ENCODE data around the gene RIOK3. TPM values are rescaled to one million over a fixed set of nuclear protein-coding genes. Genes with fewer than 3 reads are reported as not detected.

Gene RIOK3
- total and polyA plus RNA-seq, 10 of the 15 experiments (the other 5 are each of a cell fraction or from before 2014, with no cell fraction given), result 18.0 to 87.5 (median 53.8) TPM

DNA sequence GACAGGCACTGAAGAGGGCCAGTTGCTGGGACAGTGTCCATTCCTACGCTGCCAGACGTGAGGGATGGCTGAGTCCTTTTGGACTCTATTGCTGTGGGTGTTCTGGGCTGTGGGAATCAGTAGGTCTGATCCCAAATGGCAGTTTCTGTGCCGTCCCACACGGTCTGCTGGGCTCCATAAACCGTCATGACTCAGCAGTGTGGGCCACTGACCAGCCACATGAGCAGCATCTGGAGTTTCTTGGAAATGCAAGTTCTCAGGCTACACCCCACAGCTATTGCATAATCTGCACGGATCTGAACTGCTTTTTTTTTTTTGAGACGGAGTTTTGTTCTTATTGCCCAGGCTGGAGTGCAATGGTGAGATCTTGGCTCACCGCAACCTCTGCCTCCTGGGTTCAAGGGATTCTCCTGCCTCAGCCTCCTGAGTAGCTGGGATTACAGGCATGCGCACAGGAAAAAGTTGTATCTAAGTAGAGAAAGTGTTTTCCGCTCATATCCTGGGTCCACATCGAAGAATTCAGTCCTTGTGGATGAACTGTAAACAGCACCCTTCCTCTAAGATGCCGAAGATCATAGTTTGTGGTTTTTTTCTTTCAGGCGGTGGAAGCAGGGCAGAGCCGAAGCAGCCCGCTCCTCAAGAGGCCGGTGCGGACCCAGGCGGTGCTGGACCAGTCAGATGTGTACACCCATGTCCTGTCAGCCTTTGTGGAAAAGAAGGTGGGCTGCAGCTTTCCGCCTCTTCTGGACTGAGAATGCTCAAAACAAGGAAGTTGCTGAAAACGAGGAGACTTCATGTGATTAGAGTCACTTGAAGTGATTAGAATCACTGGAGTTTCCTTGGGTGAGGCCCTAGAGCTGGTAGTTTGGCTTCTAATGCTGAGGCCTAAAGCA is 75.7 kb downstream of the RIOK3 start:
- no peak for ATAC-seq
- CTCF ChIA-PET, result interaction anchor here (0.6 to 3.5 kb wide), 2 partner anchors 13 kb away, joined by 4 to 15 read pairs; no protein-coding TSS in a partner anchor
- Histone ChIP-seq H3K4me3 (no peak overlapping the region), H3K4me1 (ENCODE audit: control insufficient read depth, insufficient read depth, low read length) (peaks cover 3% of the 10 kb centered on the region), H3K27ac (ENCODE audit: control insufficient read depth, insufficient read depth) (no peak overlapping the region), H3K9ac (ENCODE audit: control insufficient read depth, insufficient read depth, low read length) (no peak overlapping the region), H3K36me3 (ENCODE audit: control insufficient read depth in 2 of 2, insufficient read depth in 2 of 2, low read length in 1 of 2) (peaks cover 33 to 58% of the 10 kb centered on the region in 2 experiments), H3K4me2 (ENCODE audit: control insufficient read depth, insufficient read depth) (no peak overlapping the region), H2AFZ (ENCODE audit: control insufficient read depth, low read depth, low read length) (no peak overlapping the region), H3K27me3 (replicated peaks in 1 of 2; ENCODE audit: control insufficient read depth in 2 of 2, insufficient read depth in 2 of 2, low read length in 1 of 2) (no peaks in the 10 kb centered on the region), H3K79me2 (ENCODE audit: control insufficient read depth, insufficient read depth, low read length) (no peaks in the 10 kb centered on the region), H3K9me3 (replicated peaks; ENCODE audit: control insufficient read depth, insufficient read depth, low read length) (no peaks in the 10 kb centered on the region), H4K20me1 (ENCODE audit: control insufficient read depth, insufficient read depth) (no peaks in the 10 kb centered on the region)
- 90% methylated on average over 20 of the region's 20 CpGs for WGBS (ENCODE audit: insufficient coverage, insufficient replicate concordance, low lambda C conversion rate, missing lambda C conversion rate)
- TF ChIP-seq, protein P1, sequence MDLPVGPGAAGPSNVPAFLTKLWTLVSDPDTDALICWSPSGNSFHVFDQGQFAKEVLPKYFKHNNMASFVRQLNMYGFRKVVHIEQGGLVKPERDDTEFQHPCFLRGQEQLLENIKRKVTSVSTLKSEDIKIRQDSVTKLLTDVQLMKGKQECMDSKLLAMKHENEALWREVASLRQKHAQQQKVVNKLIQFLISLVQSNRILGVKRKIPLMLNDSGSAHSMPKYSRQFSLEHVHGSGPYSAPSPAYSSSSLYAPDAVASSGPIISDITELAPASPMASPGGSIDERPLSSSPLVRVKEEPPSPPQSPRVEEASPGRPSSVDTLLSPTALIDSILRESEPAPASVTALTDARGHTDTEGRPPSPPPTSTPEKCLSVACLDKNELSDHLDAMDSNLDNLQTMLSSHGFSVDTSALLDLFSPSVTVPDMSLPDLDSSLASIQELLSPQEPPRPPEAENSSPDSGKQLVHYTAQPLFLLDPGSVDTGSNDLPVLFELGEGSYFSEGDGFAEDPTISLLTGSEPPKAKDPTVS (IDR thresholded peaks at IDR 0.05; ENCODE audit: low read depth, low read length), result no peak
- TF ChIP-seq, protein P2, sequence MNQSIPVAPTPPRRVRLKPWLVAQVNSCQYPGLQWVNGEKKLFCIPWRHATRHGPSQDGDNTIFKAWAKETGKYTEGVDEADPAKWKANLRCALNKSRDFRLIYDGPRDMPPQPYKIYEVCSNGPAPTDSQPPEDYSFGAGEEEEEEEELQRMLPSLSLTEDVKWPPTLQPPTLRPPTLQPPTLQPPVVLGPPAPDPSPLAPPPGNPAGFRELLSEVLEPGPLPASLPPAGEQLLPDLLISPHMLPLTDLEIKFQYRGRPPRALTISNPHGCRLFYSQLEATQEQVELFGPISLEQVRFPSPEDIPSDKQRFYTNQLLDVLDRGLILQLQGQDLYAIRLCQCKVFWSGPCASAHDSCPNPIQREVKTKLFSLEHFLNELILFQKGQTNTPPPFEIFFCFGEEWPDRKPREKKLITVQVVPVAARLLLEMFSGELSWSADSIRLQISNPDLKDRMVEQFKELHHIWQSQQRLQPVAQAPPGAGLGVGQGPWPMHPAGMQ (IDR thresholded peaks at IDR 0.05; ENCODE audit: borderline replicate concordance), result no peak
- no peak for TF ChIP-seq WRNIP1 (IDR thresholded peaks at IDR 0.05; ENCODE audit: borderline replicate concordance, low read depth, low read length)
- no peak for TF ChIP-seq ATF7 (IDR thresholded peaks at IDR 0.05; ENCODE audit: low read depth)
- TF ChIP-seq POLR2AphosphoS2 (IDR thresholded peaks at IDR 0.05; ENCODE audit: low read depth, low read length), result no peak
- TF ChIP-seq MTA2 (IDR thresholded peaks at IDR 0.05; ENCODE audit: low read depth), result no peak
- no peak for TF ChIP-seq EP300 (IDR thresholded peaks at IDR 0.05; ENCODE audit: borderline replicate concordance in 1 of 2, control insufficient read depth in 1 of 2, low read depth in 2 of 2, low read length in 2 of 2)
- no peak for TF ChIP-seq RBBP5 (conservative IDR thresholded peaks at IDR 0.05)
- TF ChIP-seq FOXM1 (IDR thresholded peaks at IDR 0.05; ENCODE audit: low read depth, low read length), result no peak
- TF ChIP-seq MYC (IDR thresholded peaks at IDR 0.05; ENCODE audit: insufficient read depth, insufficient read length, insufficient replicate concordance, low read length, severe bottlenecking), result no peak
- SMC1A ChIA-PET (ENCODE audit: uncharacterized antibody, unreplicated experiment), result interaction anchor here (0.6 to 1.5 kb wide), 2 partner anchors 12 to 425 kb away, joined by 3 read pairs; no protein-coding TSS in a partner anchor
- no peak for FAIRE-seq
- no TSS peak for BruUV-seq (replicated peaks)
- no peak for DNase-seq (ENCODE audit: low read depth, low spot score)
- RAD21 ChIA-PET (ENCODE audit: unreplicated experiment), result no interaction called here
- intact Hi-C loops (cut with micrococcal nuclease; ENCODE audit: unreplicated experiment) (no loop called here), in situ Hi-C loops (cut with MboI) (no loop called here)
- POLR2A ChIA-PET, result no interaction called here

Measured in GM12878 (cell line).